Measurements from ENCODE around the gene SORD.

The SORD gene

GRCh38 chr15:45118996-45119395, 96.0 kb downstream of the SORD start:
- Histone ChIP-seq H3K4me3 (no peak overlapping the region), H3K9ac (ENCODE audit: insufficient read length) (no peak overlapping the region), H3K27ac (no peak overlapping the region), H3K36me3 (ENCODE audit: insufficient read depth, low read length) (no peaks in the 10 kb centered on the region), H3K9me3 (ENCODE audit: low read depth, low read length) (no peaks in the 10 kb centered on the region)
- no peak for DNase-seq (ENCODE audit: low read depth, low spot score)
- no peak for TF ChIP-seq EZH2 (IDR thresholded peaks at IDR 0.05)
- TF ChIP-seq POLR2AphosphoS5 (IDR thresholded peaks at IDR 0.05; ENCODE audit: borderline replicate concordance, low read depth, low read length) = no peak
- TF ChIP-seq FOXP2 (optimal IDR thresholded peaks at IDR 0.05; ENCODE audit: control extremely low read depth, extremely low read length, insufficient read depth) = no peak

DNA sequence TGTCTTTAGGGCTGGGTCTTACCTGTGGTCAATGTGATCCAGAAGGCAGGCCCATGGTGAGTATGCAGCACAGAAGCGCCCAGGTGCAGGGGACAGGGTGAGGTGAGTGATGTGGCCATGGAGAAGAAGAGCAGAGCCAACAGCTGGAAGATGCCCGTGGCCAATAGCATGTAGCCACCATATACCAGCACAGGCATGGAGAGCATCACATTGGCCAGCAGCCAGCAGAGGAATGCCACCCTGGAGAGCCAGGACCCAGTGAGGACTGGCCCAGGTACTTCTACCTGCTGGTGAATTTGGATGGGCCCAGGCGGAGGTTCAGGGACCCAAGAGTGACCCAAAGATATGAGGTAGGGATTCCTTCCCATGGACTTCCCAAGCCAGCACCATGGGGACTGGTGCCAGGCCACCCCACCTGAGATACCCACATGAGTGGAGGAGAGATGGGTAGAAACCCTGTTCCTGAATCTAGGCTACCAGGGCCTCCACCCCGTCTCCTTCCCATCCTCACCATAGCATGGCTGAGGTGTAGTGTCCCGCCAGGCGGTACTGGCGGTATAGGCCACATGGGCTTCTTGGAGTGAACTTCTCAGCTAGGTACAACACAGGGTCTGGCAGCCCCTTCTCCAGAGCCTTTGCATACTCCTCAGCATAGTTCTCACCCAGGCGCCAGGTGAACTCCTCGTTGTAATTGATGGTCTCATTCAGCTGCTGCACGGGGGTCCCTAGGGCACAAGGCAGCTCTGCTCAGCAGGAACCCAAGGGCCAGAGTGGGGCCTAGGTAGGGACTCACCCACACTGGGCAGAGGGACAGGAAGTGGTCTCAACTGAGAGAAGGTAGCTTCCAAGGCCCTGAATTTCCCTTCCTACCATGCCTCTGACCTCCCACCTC, 97.3 kb downstream of the SORD start:
- TF ChIP-seq POLR2AphosphoS5 (IDR thresholded peaks at IDR 0.05; ENCODE audit: borderline replicate concordance, low read depth, low read length) = no peak
- TF ChIP-seq EZH2 (IDR thresholded peaks at IDR 0.05) = no peak
- TF ChIP-seq FOXP2 (optimal IDR thresholded peaks at IDR 0.05; ENCODE audit: control extremely low read depth, extremely low read length, insufficient read depth) = no peak
- no peak for DNase-seq (ENCODE audit: low read depth, low spot score)
- no peaks in the 10 kb centered on the region for H3K36me3 ChIP-seq (ENCODE audit: insufficient read depth, low read length)
- no peak overlapping the region for H3K4me3 ChIP-seq
- H3K27ac ChIP-seq = no peak overlapping the region
- H3K9me3 ChIP-seq (ENCODE audit: low read depth, low read length) = no peaks in the 10 kb centered on the region
- no peak overlapping the region for H3K9ac ChIP-seq (ENCODE audit: insufficient read length)

- H3K9ac ChIP-seq (ENCODE audit: insufficient read length) = no peak overlapping the region
- H3K9me3 ChIP-seq (ENCODE audit: low read depth, low read length) = no peaks in the 10 kb centered on the region
- no peak for DNase-seq (ENCODE audit: low read depth, low spot score)
- no peaks in the 10 kb centered on the region for H3K36me3 ChIP-seq (ENCODE audit: insufficient read depth, low read length)
- no peak overlapping the region for H3K27ac ChIP-seq
- TF ChIP-seq POLR2AphosphoS5 (IDR thresholded peaks at IDR 0.05; ENCODE audit: borderline replicate concordance, low read depth, low read length) = no peak
- no peak for TF ChIP-seq EZH2 (IDR thresholded peaks at IDR 0.05)
- no peak for TF ChIP-seq FOXP2 (optimal IDR thresholded peaks at IDR 0.05; ENCODE audit: control extremely low read depth, extremely low read length, insufficient read depth)
- H3K4me3 ChIP-seq = no peak overlapping the region
Observed at GRCh38 chr15:45121020-45121419, 98.0 kb downstream of the SORD start.

- TF ChIP-seq EZH2 (IDR thresholded peaks at IDR 0.05) = no peak
- no peak for TF ChIP-seq FOXP2 (optimal IDR thresholded peaks at IDR 0.05; ENCODE audit: control extremely low read depth, extremely low read length, insufficient read depth)
- TF ChIP-seq POLR2AphosphoS5 (IDR thresholded peaks at IDR 0.05; ENCODE audit: borderline replicate concordance, low read depth, low read length) = no peak
- Histone ChIP-seq H3K4me3 (no peak overlapping the region), H3K27ac (no peak overlapping the region), H3K36me3 (ENCODE audit: insufficient read depth, low read length) (no peaks in the 10 kb centered on the region), H3K9me3 (ENCODE audit: low read depth, low read length) (no peaks in the 10 kb centered on the region), H3K9ac (ENCODE audit: insufficient read length) (no peak overlapping the region)
- DNase-seq (ENCODE audit: low read depth, low spot score) = no peak
Observed at GRCh38 chr15:45121706-45122417, 98.9 kb downstream of the SORD start.

- no peak for DNase-seq (ENCODE audit: low read depth, low spot score)
- Histone ChIP-seq H3K9ac (ENCODE audit: insufficient read length) (no peak overlapping the region), H3K9me3 (ENCODE audit: low read depth, low read length) (no peaks in the 10 kb centered on the region), H3K4me3 (no peak overlapping the region), H3K36me3 (ENCODE audit: insufficient read depth, low read length) (no peaks in the 10 kb centered on the region), H3K27ac (no peak overlapping the region)
- TF ChIP-seq POLR2AphosphoS5 (IDR thresholded peaks at IDR 0.05; ENCODE audit: borderline replicate concordance, low read depth, low read length) (no peak), FOXP2 (optimal IDR thresholded peaks at IDR 0.05; ENCODE audit: control extremely low read depth, extremely low read length, insufficient read depth) (no peak), EZH2 (IDR thresholded peaks at IDR 0.05) (no peak)
Observed at GRCh38 chr15:45122719-45123118, 99.7 kb downstream of the SORD start.

DNA sequence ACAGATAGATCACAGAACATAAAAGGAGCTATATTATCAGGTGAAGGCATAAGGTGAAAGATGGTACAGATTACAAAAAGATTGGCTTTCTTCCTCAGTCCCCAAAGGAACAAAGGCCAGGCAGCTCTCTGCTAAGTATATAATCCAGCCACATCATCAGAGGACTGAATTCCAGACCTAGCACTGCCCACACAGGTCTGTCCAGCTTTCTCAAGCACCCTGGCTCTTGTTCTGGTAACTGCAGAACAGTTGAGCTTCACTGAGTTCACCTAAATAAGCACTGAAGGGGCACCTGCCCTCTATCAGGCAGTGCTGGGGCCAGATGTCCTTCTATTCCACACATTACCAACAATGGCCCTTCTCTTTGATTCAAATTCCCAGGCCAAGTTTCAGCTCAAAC, 100.4 kb downstream of the SORD start:
- no peak overlapping the region for H3K27ac ChIP-seq
- no peak overlapping the region for H3K4me3 ChIP-seq
- no peak for DNase-seq (ENCODE audit: low read depth, low spot score)
- H3K9ac ChIP-seq (ENCODE audit: insufficient read length) = no peak overlapping the region
- TF ChIP-seq FOXP2 (optimal IDR thresholded peaks at IDR 0.05; ENCODE audit: control extremely low read depth, extremely low read length, insufficient read depth) = no peak
- no peak for TF ChIP-seq POLR2AphosphoS5 (IDR thresholded peaks at IDR 0.05; ENCODE audit: borderline replicate concordance, low read depth, low read length)
- no peak for TF ChIP-seq EZH2 (IDR thresholded peaks at IDR 0.05)
- H3K36me3 ChIP-seq (ENCODE audit: insufficient read depth, low read length) = no peaks in the 10 kb centered on the region
- no peaks in the 10 kb centered on the region for H3K9me3 ChIP-seq (ENCODE audit: low read depth, low read length)

DNA sequence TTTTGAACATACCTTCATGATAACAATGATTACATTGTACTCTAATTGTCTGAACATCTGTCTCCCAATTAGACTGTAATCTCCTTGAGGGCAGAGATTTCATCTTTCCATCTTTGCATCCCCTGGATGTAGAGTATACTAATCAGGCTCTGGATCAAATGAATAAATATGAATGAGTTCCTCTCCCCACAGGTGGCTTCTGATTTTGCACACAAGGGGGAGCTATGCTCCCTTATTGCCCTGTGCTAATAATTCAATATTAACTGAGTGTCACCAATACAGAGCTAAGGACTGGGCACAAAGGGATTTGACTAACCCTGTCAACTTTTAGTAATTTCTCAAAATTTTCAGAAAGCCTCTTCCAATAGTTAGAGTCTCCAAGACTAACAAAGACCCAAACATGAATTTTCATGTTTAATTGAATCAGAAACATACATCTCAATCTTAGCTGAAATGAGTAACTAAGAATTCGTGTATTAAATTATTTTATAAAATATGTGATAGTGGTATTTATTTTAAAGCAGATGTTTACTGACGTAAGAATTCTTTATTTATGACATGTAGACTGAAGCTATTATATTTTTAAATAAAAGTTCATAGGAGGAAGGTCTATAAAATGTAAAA, 103.7 kb downstream of the SORD start:
- Histone ChIP-seq H3K36me3 (ENCODE audit: insufficient read depth, low read length) (no peaks in the 10 kb centered on the region), H3K27ac (no peak overlapping the region), H3K9ac (ENCODE audit: insufficient read length) (no peak overlapping the region), H3K4me3 (no peak overlapping the region), H3K9me3 (ENCODE audit: low read depth, low read length) (no peaks in the 10 kb centered on the region)
- peak; percentile 18 for DNase-seq (ENCODE audit: low read depth, low spot score)
- no peak for TF ChIP-seq EZH2 (IDR thresholded peaks at IDR 0.05)
- no peak for TF ChIP-seq POLR2AphosphoS5 (IDR thresholded peaks at IDR 0.05; ENCODE audit: borderline replicate concordance, low read depth, low read length)
- no peak for TF ChIP-seq FOXP2 (optimal IDR thresholded peaks at IDR 0.05; ENCODE audit: control extremely low read depth, extremely low read length, insufficient read depth)

Measured in SK-N-MC (cell line).